Natural killer cell treated with Interleukin-12 subunit alpha and Interleukin-12 subunit beta and Interleukin-15 and Interleukin-18, amount 100 ng/mL, for 72 hours (primary cell): ENCODE data around the gene GAS2. TPM values are rescaled to one million over a fixed set of nuclear protein-coding genes. Genes with fewer than 3 reads are reported as not detected.

Experiments used
- ATAC-seq, 2 donors: fragments of 150-1000 bp; cut with Tn5 transposase in 1 of 2; sonication (Bioruptor Pico), chemical (Tn5 transposase) in 1 of 2; 2 replicates each; pipeline ENCODE4 v1.10.0; 2021
- DNase-seq: peaks from one replicate; pipeline ENCODE4 v3.0.0; 2022; ENCODE audit warnings: low spot score
- H3K27ac Mint-ChIP-seq, 2 donors: 1 replicate in 1 of 2; 2 replicates in 1 of 2; pipeline ENCODE4 v1.8.0; 2022; ENCODE audit warnings: mixed read lengths in 2 of 2, mild to moderate bottlenecking in 1 of 2, moderate library complexity in 1 of 2
- H3K27me3 Mint-ChIP-seq, 2 donors: 1 replicate in 1 of 2; 2 replicates in 1 of 2; pipeline ENCODE4 v1.8.0; 2022; ENCODE audit warnings: mixed read lengths in 2 of 2
- H3K36me3 Mint-ChIP-seq: one replicate; pipeline ENCODE4 v1.8.0; 2022; ENCODE audit warnings: mixed read lengths
- H3K4me1 Mint-ChIP-seq, 2 donors: 1 replicate in 1 of 2; 2 replicates in 1 of 2; pipeline ENCODE4 v1.8.0; 2022; ENCODE audit warnings: low read depth in 2 of 2, mixed read lengths in 2 of 2, mild to moderate bottlenecking in 1 of 2
- H3K4me3 Mint-ChIP-seq: one replicate; pipeline ENCODE4 v1.8.0; 2022; ENCODE audit warnings: mixed read lengths
- H3K9me3 Mint-ChIP-seq: 2 replicates; pipeline ENCODE4 v1.8.0; 2022; ENCODE audit warnings: mixed read lengths
- total RNA-seq, 2 donors: library from RNA; stranded (reverse); gene quantifications; one replicate each; pipeline ENCODE4 v1.2.3, GENCODE V29; 2022

The GAS2 gene
- total RNA-seq, 2 donors from 2014 or later = 0.76 to 2.4 TPM

GRCh38 chr11:22851477-22851876 is 185.1 kb downstream of the GAS2 start:
- no peak for DNase-seq
- Mint-ChIP-seq H3K36me3 (no peaks in the 10 kb centered on the region), H3K27ac (no peak overlapping the region), H3K9me3 (no peaks in the 10 kb centered on the region), H3K4me3 (no peak overlapping the region), H3K27me3 (peaks cover 0 to 3% of the 10 kb centered on the region in 2 donors), H3K4me1 (no peaks in the 10 kb centered on the region)
- ATAC-seq = no peak

- Mint-ChIP-seq H3K4me3 (no peak overlapping the region), H3K9me3 (no peaks in the 10 kb centered on the region), H3K27me3 (no peaks in the 10 kb centered on the region), H3K27ac (no peak overlapping the region), H3K36me3 (no peaks in the 10 kb centered on the region), H3K4me1 (no peaks in the 10 kb centered on the region)
- no peak for ATAC-seq
- DNase-seq = no peak
Measured at GRCh38 chr11:22859756-22860155, 193.3 kb downstream of the GAS2 start.

- Mint-ChIP-seq H3K27ac (no peak within 1 kb of the TSS), H3K36me3 (no peaks in the 10 kb centered on the region), H3K4me1 (no peaks in the 10 kb centered on the region), H3K27me3 (no peaks in the 10 kb centered on the region), H3K9me3 (no peaks in the 10 kb centered on the region), H3K4me3 (no peak within 1 kb of the TSS)
- ATAC-seq (no peak), DNase-seq (no peak)
Measured at GRCh38 chr11:22860241-22860640, 193.8 kb downstream of the GAS2 start, which contains the start of gene CCDC179. CCDC179 (minus strand) TSS chr11:22860474; CDS start chr11:22860421, 53 bp downstream.

Other genes starting within 250 kb of the GAS2 start
- 10 to 100 TPM in 1 of 2 donors, 1 to 10 TPM in 1; 9.4 to 11.0 TPM for gene FANCF, start 40.8 kb upstream of the GAS2 start, total RNA-seq
- 10 to 100 TPM; 25.6 to 28.3 TPM for gene SVIP, start 163.2 kb downstream of the GAS2 start, total RNA-seq
- gene CCDC179, start 193.9 kb downstream of the GAS2 start, total RNA-seq = not detected